PC-3 (cell line): ENCODE data around the gene C3. TPM values are rescaled to one million over a fixed set of nuclear protein-coding genes. Genes with fewer than 3 reads are reported as not detected.

Experiments used
- ATAC-seq: fragments of 200-7000 bp; cut with Tn5 transposase; 2 replicates; pipeline ENCODE4 v1.9.1; 2020; ENCODE audit warnings: mild to moderate bottlenecking, moderate library complexity
- Bru-seq: library from RNA; stranded (reverse); fragments of 400-500 nt; gene quantifications from one replicate; lab custom pipeline; 2021; lab: Mats Ljungman, UMichigan
- BruChase-seq, 2 experiments: library from RNA; stranded (reverse); fragments of 400-500 nt; gene quantifications; one replicate each; lab custom pipeline; 2021; lab: Mats Ljungman, UMichigan
- BruUV-seq: library from RNA; stranded (reverse); fragments of 400-500 nt; replicated peaks from 2 replicates; lab custom pipeline; 2021; lab: Mats Ljungman, UMichigan
- CTCF ChIA-PET: fragments of 300-600 bp; sonication (Branson Sonifier 250); formaldehyde crosslinking; loops from one replicate; lab custom pipeline; 2022; ENCODE audit warnings: antibody characterized with exemption; lab: Charles Lee
- POLR2A ChIA-PET: fragments of 300-600 bp; sonication (Branson Sonifier 250); formaldehyde crosslinking; loops from one replicate; lab custom pipeline; 2022; ENCODE audit warnings: antibody characterized with exemption; ENCODE audit not compliant: unreplicated experiment; lab: Charles Lee
- DNase-seq: peaks from one replicate; pipeline ENCODE4 v3.0.0-alpha.2; 2015
- H2AFZ ChIP-seq: fragments of 300-600 bp; sonication (generic); 2 replicates; pipeline ENCODE4 v1.6.0; 2016; ENCODE audit warnings: antibody characterized with exemption, low read length
- H3F3A ChIP-seq: fragments of 300-600 bp; sonication (generic); one replicate; pipeline ENCODE4 v1.6.0; 2017; ENCODE audit warnings: antibody characterized with exemption, low read length, control low read depth, mild to moderate bottlenecking; ENCODE audit not compliant: unreplicated experiment
- H3K27ac ChIP-seq: fragments of 300-600 bp; sonication (generic); 2 replicates; pipeline ENCODE4 v1.5.1; 2016; ENCODE audit warnings: mild to moderate bottlenecking, low read length
- H3K27me3 ChIP-seq: fragments of 300-600 bp; sonication (generic); 2 replicates; pipeline ENCODE4 v1.6.1; 2016; ENCODE audit warnings: low read length, mixed read lengths
- H3K36me3 ChIP-seq: fragments of 300-600 bp; sonication (generic); 2 replicates; pipeline ENCODE4 v1.6.1; 2016; ENCODE audit warnings: low read depth, mixed run types, low read length, mixed read lengths
- H3K4me1 ChIP-seq: fragments of 300-600 bp; sonication (generic); 2 replicates; pipeline ENCODE4 v1.5.1; 2016; ENCODE audit warnings: low read length; ENCODE audit not compliant: insufficient read depth
- H3K4me2 ChIP-seq: fragments of 300-600 bp; sonication (generic); 2 replicates; pipeline ENCODE4 v1.6.0; 2016; ENCODE audit warnings: low read length
- H3K4me3 ChIP-seq: fragments of 300-600 bp; sonication (generic); 2 replicates; pipeline ENCODE4 v1.5.1; 2016; ENCODE audit warnings: mild to moderate bottlenecking, low read length, mixed read lengths
- H3K79me2 ChIP-seq: fragments of 300-600 bp; sonication (generic); 2 replicates; pipeline ENCODE4 v1.6.1; 2017; ENCODE audit warnings: low read length, mixed read lengths
- H3K9ac ChIP-seq: fragments of 300-600 bp; sonication (generic); 2 replicates; pipeline ENCODE4 v1.6.0; 2016; ENCODE audit warnings: mild to moderate bottlenecking, low read length
- H3K9me2 ChIP-seq: fragments of 300-600 bp; sonication (generic); replicated peaks from 2 replicates; pipeline ENCODE4 v1.6.1; 2016; ENCODE audit warnings: mixed run types, low read length, mixed read lengths
- H3K9me3 ChIP-seq: fragments of 300-600 bp; sonication (generic); 2 replicates; pipeline ENCODE4 v1.6.1; 2016; ENCODE audit warnings: low read length, mixed read lengths
- H4K20me1 ChIP-seq: fragments of 300-600 bp; sonication (generic); 2 replicates; pipeline ENCODE4 v1.6.1; 2016; ENCODE audit warnings: low read length, mixed read lengths
- CTCF ChIP-seq: fragments of 300-600 bp; sonication (generic); conservative IDR thresholded peaks from 2 replicates; pipeline ENCODE4 v1.5.1; 2017; ENCODE audit warnings: antibody characterized with exemption, low read depth, mild to moderate bottlenecking, low read length
- EZH2 ChIP-seq: fragments of 300-600 bp; sonication (generic); IDR thresholded peaks from one replicate; pipeline ENCODE4 v1.6.1; 2017; ENCODE audit warnings: antibody characterized with exemption, mild to moderate bottlenecking, low read length; ENCODE audit not compliant: unreplicated experiment
- EZH2phosphoT487 ChIP-seq: fragments of 300-600 bp; sonication (generic); IDR thresholded peaks from 2 replicates; pipeline ENCODE4 v1.6.1; 2018; ENCODE audit warnings: mild to moderate bottlenecking, antibody characterized with exemption, low read length, borderline replicate concordance
- intact Hi-C: fragments of 100-400 bp; cut with micrococcal nuclease; formaldehyde crosslinking; loops from 2 replicates; pipeline ENCODE4 v1.9.0; 2023
- long read RNA-seq: library from polyadenylated mRNA; unstranded; transcript quantifications from one replicate; pipeline ENCODE4 v2.0.0, GENCODE V29; 2021; ENCODE audit not compliant: unreplicated experiment
- total RNA-seq: library from RNA; depleted of rRNA; stranded (reverse); fragments of >200 nt; gene quantifications from 2 replicates; pipeline ENCODE4 v1.2.3, GENCODE V29; 2014; rRNA removed

Gene C3
- total RNA-seq (13.3 and 16.9 TPM in 2 replicates), Bru-seq, nascent RNA (percentile 16 among the genes with signal in this experiment), BruChase-seq, experiment 1, labeled RNA remaining after a 6-hour chase (percentile 24 among the genes with signal in this experiment), BruChase-seq, experiment 2, labeled RNA remaining after a 2-hour chase (percentile 14 among the genes with signal in this experiment)
- long read RNA-seq, partial matches to known transcripts, result 0 of 1 reads
- long read RNA-seq, other reads (novel, unspliced or antisense), result 1 of 1 reads

- Histone ChIP-seq H3K4me3 (no peak within 1 kb of the TSS), H3K36me3 (no peaks in the 10 kb centered on the region), H3F3A (no peaks in the 10 kb centered on the region), H3K9me2 (no peaks in the 10 kb centered on the region), H3K4me1 (no peaks in the 10 kb centered on the region; the same call in 1 of the 2 replicates), H3K9ac (no peak within 1 kb of the TSS), H3K79me2 (no peaks in the 10 kb centered on the region), H3K27ac (no peak within 1 kb of the TSS), H4K20me1 (no peaks in the 10 kb centered on the region), H3K4me2 (no peak within 1 kb of the TSS), H3K9me3 (no peaks in the 10 kb centered on the region), H3K27me3 (no peaks in the 10 kb centered on the region), H2AFZ (no peak within 1 kb of the TSS)
- BruUV-seq, result no TSS peak
- TF ChIP-seq EZH2 (no peak), EZH2phosphoT487 (no peak), CTCF (no peak)
- no peak for ATAC-seq
- POLR2A ChIA-PET, result no interaction called here
- no peak for DNase-seq
- CTCF ChIA-PET, result no interaction called here
- intact Hi-C loops, result no loop called here
Observed at GRCh38 chr19:6720369-6721137, at the start of gene C3. Gene C3 (minus strand): TSS chr19:6720650. CDS start chr19:6720589, 61 bp downstream.

- BruUV-seq, result no TSS peak
- H3K9me2 ChIP-seq, result no peaks in the 10 kb centered on the region
- no peak overlapping the region for H3K4me3 ChIP-seq
- peaks cover 27% of the 10 kb centered on the region for H3K79me2 ChIP-seq
- H3K9ac ChIP-seq, result no peak overlapping the region
- ChIA-PET POLR2A (no interaction called here), CTCF (no interaction called here)
- no peak overlapping the region for H3K27ac ChIP-seq
- no peaks in the 10 kb centered on the region for H3K27me3 ChIP-seq
- intact Hi-C loops, result no loop called here
- DNase-seq (peak; percentile 38), ATAC-seq (no peak)
- H2AFZ ChIP-seq, result no peak overlapping the region
- H3K4me1 ChIP-seq, result peaks cover 31% of the 10 kb centered on the region
- H3K36me3 ChIP-seq, result no peaks in the 10 kb centered on the region
- H4K20me1 ChIP-seq, result no peaks in the 10 kb centered on the region
- H3K9me3 ChIP-seq, result no peaks in the 10 kb centered on the region
- TF ChIP-seq CTCF (peak; percentile 53), EZH2phosphoT487 (no peak)
- H3K4me2 ChIP-seq, result no peak overlapping the region
- no peaks in the 10 kb centered on the region for H3F3A ChIP-seq
Observed at GRCh38 chr19:6769006-6769619, 48.7 kb upstream of the C3 start.
